ENCODE measurements around the gene SPNS2.
A peak's percentile ranks its signal among the peaks of the same experiment; 100 is the strongest.

The SPNS2 gene

DNA sequence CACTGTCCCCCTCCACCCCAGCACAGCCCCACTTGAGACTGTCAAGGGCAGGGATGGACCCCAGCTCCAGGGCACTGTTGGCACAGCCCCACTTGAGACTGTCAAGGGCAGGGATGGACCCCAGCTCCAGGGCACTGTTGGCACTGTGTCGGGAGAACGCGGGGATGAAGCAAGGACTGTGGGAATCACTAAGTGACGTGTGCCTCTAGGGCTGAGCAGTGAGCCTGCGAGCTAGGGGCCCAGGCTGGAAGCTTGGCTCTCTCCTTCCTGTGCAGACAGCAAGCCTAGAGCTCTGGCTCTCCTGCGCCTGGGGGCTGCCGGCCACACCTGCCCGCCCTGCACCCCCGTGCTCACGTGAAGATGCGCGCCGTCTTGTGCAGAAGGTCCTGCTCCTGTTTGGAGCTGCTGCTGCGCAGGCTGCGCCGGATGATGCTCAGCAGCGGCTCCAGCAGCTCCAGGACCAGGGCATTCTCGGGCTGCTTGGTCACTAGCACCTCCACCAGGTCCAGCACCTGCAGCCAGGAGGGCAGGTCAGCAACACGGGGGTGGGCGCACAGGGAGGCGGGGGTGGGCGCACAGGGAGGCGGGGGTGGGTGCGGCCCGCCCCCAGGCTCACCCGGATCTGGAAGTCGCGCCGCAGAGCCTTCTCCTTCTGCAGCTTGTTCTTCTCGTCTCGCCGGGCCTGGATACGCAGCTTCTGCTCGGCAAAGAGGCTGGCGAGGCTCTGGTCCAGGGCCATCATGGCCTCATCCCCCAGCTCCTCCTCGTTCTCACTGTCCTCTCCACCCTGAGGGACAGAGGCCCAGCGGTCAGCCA lies 45.7 kb downstream of the SPNS2 start:
- DNase-seq (ENCODE audit: low read depth), result no peak
- H3K4me3 ChIP-seq (ENCODE audit: low read depth, low read length), result no peak overlapping the region

DNA sequence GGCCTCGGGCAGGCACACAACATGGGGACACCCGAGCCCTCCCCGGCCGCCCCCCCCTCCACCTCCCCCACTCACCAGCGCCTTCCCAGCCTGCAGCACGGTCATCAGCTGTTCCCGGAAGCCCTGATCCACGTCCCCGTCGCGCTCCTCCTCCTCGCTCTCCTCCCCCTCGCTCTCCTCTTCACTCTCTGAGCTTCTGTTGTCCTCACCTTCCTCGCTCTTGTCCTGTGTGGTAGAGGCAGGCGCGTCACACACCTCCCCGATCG lies 46.2 kb downstream of the SPNS2 start:
- H3K4me3 ChIP-seq (ENCODE audit: low read depth, low read length), result no peak overlapping the region
- DNase-seq (ENCODE audit: low read depth), result no peak

DNA sequence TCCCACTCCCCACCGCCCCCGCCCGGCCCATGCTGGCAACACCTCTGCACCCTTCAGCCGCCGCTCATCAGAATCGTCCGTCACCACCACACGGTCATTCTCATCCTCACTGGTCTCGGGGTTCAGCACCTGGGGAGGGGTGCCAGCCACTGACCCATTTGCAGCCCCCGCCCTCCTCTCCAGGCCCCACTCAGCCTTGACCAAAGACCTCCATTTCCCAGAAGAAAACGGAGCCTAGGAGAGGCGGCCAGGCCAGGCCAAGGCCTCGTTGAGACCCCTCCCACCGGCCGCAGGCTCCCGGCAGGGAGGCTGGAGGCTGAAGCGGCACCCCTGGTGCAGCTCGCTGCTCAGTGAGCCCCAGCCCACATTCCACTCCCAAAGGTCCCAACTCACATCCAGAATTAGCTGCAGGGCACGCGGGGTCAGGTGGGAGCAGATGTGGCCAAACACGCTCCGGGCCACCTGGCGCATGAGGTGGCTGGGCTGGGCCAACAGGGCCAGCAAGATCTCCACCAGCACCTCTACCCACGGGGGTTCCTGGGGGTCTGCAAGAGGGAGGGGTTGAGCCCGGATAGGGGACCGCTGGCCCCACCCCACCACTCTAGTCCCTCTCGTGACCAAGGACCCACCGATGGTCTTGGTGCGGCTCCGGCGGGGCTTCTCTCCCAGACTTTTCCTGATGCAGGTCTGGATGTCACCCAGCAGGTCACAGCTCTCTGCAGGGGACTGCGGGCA lies 46.7 kb downstream of the SPNS2 start:
- H3K4me3 ChIP-seq (ENCODE audit: low read depth, low read length), result no peak overlapping the region
- no peak for DNase-seq (ENCODE audit: low read depth)

DNA sequence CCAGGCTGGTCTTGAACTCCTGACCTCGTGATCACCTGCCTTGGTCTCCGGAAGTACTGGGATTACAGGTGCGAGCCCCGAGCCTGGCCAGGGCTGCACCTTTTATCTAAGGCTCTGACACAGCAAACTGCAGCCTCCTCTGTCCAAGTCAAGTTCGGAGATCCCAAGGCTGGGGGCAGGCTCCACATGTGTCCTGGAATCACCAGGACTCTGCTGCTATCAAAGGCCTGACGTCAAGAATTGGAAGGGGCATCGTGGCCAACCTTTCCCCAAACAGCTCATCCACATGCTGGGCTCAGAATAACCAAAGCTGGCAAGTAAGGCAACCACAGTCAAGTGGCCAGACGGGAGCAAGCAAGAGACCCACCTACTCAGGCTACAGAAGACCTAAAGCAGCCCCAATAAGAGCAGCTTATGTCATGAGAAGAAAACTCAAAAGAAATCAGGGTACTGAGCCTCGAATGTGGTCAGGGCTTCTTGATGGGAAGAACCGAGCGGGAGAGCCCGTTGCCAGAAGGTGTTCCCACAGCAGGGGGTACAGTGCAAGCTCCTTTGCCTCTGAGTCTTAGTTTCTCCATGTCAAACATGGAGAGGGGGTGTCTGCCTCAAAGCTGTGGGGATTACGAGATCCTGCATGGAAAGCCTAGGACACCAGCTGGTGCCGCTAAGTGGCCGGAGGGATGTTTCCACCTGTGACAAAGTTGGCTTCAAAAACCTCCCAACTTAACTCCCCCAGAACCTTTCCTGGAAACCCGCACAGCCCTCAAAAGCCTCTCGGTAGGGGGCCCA lies 48.6 kb downstream of the SPNS2 start:
- H3K4me3 ChIP-seq (ENCODE audit: low read depth, low read length), result no peak overlapping the region

DNA sequence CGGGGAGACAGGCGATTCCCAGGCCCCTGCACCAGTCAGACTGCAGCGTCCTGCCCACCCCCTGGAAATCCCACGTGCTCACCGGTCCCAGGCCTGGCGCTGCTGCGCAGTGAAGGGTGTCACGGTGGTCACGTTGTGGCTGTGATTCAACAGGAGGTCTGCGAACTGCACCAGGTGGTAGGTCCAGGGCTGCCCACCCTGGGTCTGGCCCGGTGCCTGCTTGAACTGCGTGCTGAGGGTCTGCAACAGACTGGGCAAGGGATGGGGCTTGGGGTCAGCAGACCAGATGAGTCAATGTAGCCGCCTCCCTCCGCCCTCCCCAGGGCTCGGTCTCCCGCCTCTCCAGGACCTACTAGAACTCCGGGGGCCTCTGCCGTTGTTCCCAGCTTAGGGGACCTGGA lies 49.4 kb downstream of the SPNS2 start:
- no peak for DNase-seq (ENCODE audit: low read depth)
- no peak overlapping the region for H3K4me3 ChIP-seq (ENCODE audit: low read depth, low read length)

More for the DNA sequence above, 48.6 kb downstream of the SPNS2 start:
- DNase-seq (ENCODE audit: low read depth), result no peak

DNA sequence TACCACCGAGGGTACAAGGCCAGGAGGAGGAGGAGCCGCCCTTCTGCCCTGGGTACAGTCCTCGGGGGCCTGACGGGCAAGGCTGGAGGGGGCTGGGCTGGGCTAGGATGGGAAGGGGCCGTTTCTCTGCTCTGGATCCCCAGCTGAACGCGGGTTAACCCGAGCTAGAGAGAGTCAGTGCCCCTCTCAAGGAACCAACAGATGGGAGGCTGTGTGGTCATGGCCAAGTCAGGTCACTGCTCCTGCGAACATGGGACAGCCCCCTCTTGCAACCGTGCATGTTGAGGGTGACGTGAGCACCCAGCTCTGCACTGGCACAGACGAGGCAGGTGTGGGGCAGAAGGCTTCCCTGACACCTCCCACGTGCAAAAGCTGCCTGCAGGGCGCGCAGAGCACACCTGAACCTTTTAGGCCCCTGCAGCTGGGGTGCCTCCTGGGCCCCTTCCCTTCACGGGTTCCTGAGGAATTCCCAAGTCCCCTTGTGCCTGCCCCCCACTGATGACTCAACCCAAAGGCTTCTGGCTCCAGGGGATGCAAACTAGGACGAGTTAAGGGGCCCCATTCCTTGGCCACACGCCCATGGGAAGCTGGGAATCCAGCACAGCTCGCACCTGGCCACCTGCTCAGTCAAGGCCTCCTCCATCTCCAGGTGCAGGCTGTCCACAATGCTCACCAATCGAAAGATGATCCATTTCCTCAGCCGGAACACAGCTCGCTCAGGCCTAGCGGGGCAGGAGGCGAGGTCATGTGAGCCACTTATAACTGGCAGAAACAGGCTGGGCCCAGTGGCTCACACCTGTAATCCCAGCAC lies 50.2 kb downstream of the SPNS2 start:
- DNase-seq (ENCODE audit: low read depth), result no peak
- no peak overlapping the region for H3K4me3 ChIP-seq (ENCODE audit: low read depth, low read length)

DNA sequence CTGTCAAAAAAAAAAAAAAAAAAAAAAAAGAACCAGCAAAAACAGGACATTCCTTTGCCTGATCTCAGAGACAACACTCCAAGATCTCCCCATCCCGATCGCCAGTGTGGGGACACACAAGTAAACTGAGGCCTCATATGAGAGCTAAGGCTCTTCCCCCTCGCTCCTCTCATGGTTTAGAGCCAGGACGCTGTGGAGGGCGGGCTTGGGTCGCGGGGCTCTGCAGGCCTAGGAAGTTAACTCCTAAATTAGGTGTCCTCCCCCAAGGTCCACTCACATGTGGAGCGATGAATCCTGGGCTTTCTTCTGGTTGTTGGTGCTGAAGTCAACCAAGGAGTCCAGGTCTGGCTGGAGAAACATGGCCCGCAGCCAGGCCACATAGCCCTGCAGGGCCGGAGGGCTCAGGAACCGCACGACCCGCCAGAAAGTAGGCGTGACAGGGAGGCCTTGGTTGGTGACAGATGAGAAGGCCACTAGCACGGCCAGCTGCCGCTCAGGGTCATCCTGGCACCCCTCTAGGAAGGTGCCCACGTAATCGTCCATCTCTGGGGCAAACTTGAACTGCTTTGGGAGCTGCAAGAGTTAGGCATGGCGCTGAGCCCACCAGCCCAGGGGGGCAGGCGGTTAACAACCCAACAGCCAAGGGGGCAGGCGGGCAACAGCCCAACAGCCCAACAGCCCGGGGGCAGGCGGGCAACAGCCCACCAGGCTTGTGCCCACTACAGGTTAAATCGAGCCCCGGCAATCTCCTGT lies 51.3 kb downstream of the SPNS2 start:
- no peak overlapping the region for H3K4me3 ChIP-seq (ENCODE audit: low read depth, low read length)
- no peak for DNase-seq (ENCODE audit: low read depth)

DNA sequence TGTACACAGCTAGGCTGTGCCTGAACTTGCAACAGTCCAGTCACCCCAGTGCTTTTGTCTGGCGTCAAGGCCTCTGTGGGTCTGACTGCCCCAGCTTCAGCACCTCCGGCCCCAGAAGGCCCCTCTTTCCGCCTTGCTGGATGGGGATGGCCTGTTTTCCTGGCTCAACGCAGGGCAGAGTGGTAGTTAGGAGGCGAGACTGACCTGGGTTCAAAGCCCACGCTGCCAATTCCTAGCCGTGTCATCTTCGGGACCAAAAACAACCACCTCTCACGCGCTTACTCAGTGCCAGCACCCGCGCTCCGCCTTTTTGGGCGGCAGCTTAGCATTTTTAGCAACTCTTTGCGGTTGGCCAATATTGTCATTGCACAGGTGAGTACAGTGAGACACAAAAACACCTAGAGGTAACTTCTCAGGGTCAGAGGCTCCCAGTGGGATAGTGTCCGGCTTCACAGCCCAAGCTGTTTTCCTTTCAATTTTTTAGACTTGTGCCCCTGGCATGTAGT lies 51.9 kb downstream of the SPNS2 start:
- H3K4me3 ChIP-seq (ENCODE audit: low read depth, low read length), result no peak overlapping the region
- no peak for DNase-seq (ENCODE audit: low read depth)

GRCh38 chr17:4551141-4551540 lies 52.5 kb downstream of the SPNS2 start:
- no peak overlapping the region for H3K4me3 ChIP-seq (ENCODE audit: low read depth, low read length)
- DNase-seq (ENCODE audit: low read depth), result no peak

GRCh38 chr17:4551796-4552525 lies 53.3 kb downstream of the SPNS2 start:
- no peak overlapping the region for H3K4me3 ChIP-seq (ENCODE audit: low read depth, low read length)
- no peak for DNase-seq (ENCODE audit: low read depth)

DNA sequence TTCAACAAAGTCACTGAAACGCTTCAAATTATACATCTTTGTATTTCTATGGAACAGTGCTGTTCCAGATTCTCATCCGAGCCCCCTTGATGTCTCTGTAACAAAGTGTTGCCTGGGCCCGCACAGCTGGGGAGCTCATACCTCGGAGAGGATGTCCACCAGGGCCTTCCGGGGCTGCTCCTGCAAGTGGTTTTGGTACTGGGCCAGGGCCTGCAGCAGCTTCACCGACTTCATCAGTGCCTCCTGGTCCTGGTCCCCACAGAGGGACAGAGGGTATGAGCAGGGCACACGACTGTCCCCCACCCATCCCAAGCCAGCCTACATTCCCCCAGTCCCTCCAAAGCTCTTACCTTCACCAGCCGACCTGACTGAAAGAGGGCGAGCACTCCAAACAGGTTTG lies 55.0 kb downstream of the SPNS2 start:
- H3K4me3 ChIP-seq (ENCODE audit: low read depth, low read length), result peak overlapping the region; percentile 98
- no peak for DNase-seq (ENCODE audit: low read depth)

DNA sequence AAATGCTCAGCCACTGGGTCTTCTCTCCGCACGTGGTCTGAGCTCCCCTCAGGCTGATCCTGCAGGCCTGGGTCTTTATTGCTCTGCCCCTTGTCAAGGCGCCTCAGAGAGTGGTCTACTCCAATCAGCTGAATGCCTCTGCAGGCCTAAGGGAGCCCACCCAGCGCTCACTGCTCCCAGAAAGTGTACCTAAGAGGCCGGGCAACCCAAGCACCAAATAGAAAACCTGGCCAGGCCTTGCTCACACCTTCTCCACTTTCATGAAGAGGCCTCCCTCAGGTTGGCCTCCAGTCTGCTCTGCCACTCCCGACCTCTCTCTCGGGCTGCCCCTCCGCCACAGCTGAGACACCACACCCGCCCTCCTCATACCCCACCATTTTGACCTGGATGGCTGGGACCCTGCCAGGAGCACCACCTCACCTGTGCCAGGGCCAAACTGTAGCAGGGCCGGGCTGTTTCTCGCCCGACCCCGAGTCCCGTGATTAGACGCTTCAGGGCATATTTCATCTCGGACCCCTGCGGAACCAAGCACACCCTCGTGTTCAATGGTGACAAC lies 55.8 kb downstream of the SPNS2 start:
- DNase-seq (ENCODE audit: low read depth), result no peak
- peak overlapping the region; percentile 98 for H3K4me3 ChIP-seq (ENCODE audit: low read depth, low read length)

GRCh38 chr17:4554997-4555799 lies 56.5 kb downstream of the SPNS2 start, which contains the start of gene MYBBP1A:
Gene MYBBP1A, minus strand, starts transcription at chr17:4555384. Its CDS starts 60 bp downstream, at chr17:4555324.
- DNase-seq (ENCODE audit: low read depth), result peak; percentile 71
- H3K4me3 ChIP-seq (ENCODE audit: low read depth, low read length), result peak within 1 kb of the TSS; percentile 98

DNA sequence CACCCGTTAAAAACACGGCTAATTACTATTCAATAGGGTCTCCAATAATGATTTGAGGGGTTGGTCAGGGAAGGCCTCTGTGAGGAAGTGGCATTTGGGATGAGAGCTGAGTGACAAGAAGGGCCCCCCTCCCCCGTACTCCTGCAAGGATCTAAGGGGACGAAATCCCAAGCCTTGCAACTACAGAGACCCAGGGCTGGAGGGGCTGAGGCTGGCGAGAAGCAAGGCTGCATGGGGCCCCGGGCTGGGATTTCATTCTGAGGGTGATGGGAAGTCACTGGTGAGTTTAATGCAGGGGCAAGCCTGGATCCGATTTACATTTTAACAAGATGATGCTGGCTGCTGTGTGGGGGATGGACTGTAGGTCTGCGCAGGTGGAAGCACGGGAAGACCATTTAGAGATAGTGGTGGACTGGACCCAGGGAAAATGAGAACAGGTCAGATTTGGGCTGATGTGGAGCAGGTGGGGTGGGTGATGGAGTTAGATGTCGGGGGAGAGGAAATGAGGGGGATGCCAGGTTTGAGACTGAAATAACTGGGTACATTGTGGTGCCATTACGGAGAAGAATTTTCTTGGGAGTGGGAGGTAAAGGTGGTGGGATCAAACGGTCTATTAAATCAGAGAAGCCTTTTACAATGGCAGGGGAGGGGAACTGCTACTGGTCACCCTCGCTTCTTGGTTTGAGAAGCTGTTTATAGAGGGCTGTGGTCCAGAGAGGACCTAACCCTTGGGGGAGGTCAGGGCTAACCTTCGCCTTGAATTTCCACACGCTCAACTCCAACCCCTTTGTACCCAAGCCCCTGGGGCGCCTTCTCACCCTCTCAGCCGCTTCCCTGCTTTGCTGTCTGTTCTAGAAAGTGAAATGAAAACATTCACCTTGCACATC lies 57.4 kb downstream of the SPNS2 start:
- no peak for DNase-seq (ENCODE audit: low read depth)
- peak overlapping the region; percentile 98 for H3K4me3 ChIP-seq (ENCODE audit: low read depth, low read length)

- DNase-seq (ENCODE audit: low read depth), result no peak
- no peak overlapping the region for H3K4me3 ChIP-seq (ENCODE audit: low read depth, low read length)
Observed at GRCh38 chr17:4556996-4557395, 58.3 kb downstream of the SPNS2 start.
